Caco-2 (cell line): ENCODE results near the gene AUH. TPM values are rescaled to one million over a fixed set of nuclear protein-coding genes. Genes with fewer than 3 reads are reported as not detected.

Experiments used
- BruUV-seq: library from RNA; stranded (reverse); fragments of 400-500 nt; replicated peaks from 2 replicates; lab custom pipeline; 2021; lab: Mats Ljungman, UMichigan
- CTCF ChIA-PET: fragments of 300-600 bp; sonication (Branson Sonifier 250); formaldehyde crosslinking; loops from one replicate; lab custom pipeline; 2022; ENCODE audit warnings: antibody characterized with exemption; lab: Charles Lee
- POLR2A ChIA-PET: fragments of 300-600 bp; sonication (Branson Sonifier 250); formaldehyde crosslinking; loops from one replicate; lab custom pipeline; 2022; ENCODE audit warnings: antibody characterized with exemption; lab: Charles Lee
- DNase-seq, 2 experiments: peaks; one replicate each; pipeline versions ENCODE4 v3.0.0 to v3.0.0-alpha.2; 2020 to 2022
- H3K27me3 ChIP-seq: replicated peaks from 2 replicates; pipeline ENCODE4 v1.6.0; 2011; ENCODE audit warnings: low read length; ENCODE audit not compliant: control insufficient read depth, insufficient read depth
- H3K36me3 ChIP-seq: 2 replicates; pipeline ENCODE4 v1.5.1; 2011; ENCODE audit warnings: low read length; ENCODE audit not compliant: control insufficient read depth, insufficient read depth
- H3K4me1 ChIP-seq: fragments of 250-450 bp; sonication (Bioruptor Pico); 2 replicates; pipeline ENCODE4 v1.5.1; 2020; ENCODE audit warnings: mild to moderate bottlenecking
- H3K4me3 ChIP-seq: 2 replicates; pipeline ENCODE4 v1.5.1; 2011; ENCODE audit warnings: low read depth, mild to moderate bottlenecking, control low read depth, low read length
- H3K9me3 ChIP-seq: fragments of 250-450 bp; sonication (Bioruptor Pico); 2 replicates; pipeline ENCODE4 v1.5.1; 2020; ENCODE audit warnings: mild to moderate bottlenecking, moderate library complexity
- H3K27ac Mint-ChIP-seq: one replicate; pipeline ENCODE4 v1.8.0; 2022; ENCODE audit warnings: mixed read lengths; ENCODE audit not compliant: unreplicated experiment
- H3K27me3 Mint-ChIP-seq: one replicate; pipeline ENCODE4 v1.8.0; 2022; ENCODE audit warnings: mixed read lengths; ENCODE audit not compliant: insufficient read depth, unreplicated experiment
- H3K36me3 Mint-ChIP-seq: one replicate; pipeline ENCODE4 v1.8.0; 2022; ENCODE audit warnings: mild to moderate bottlenecking, mixed read lengths; ENCODE audit not compliant: insufficient read depth, unreplicated experiment
- H3K4me1 Mint-ChIP-seq: one replicate; pipeline ENCODE4 v1.8.0; 2022; ENCODE audit warnings: low read depth, mixed read lengths; ENCODE audit not compliant: unreplicated experiment
- H3K4me3 Mint-ChIP-seq: one replicate; pipeline ENCODE4 v1.8.0; 2022; ENCODE audit warnings: mild to moderate bottlenecking, moderate library complexity, mixed read lengths; ENCODE audit not compliant: unreplicated experiment
- H3K9me3 Mint-ChIP-seq: one replicate; pipeline ENCODE4 v1.8.0; 2022; ENCODE audit warnings: mixed read lengths; ENCODE audit not compliant: unreplicated experiment
- intact Hi-C: fragments of 100-400 bp; cut with micrococcal nuclease; formaldehyde crosslinking; loops from one replicate; pipeline ENCODE4 v1.10.0; 2022; ENCODE audit not compliant: unreplicated experiment
- total RNA-seq: library from RNA; stranded (reverse); gene quantifications from 2 replicates; pipeline ENCODE4 v1.2.3, GENCODE V29; 2022
- TF ChIP-seq, protein P1 (sequence below), 2 experiments: fragments of 200-600 bp in 1 of 2; IDR thresholded peaks; 1 replicate in 1 of 2; 2 replicates in 1 of 2; pipeline versions ENCODE4 v1.5.1 to v1.8.0; 2011 to 2022; ENCODE audit warnings: antibody characterized with exemption in 1 of 2, control low read depth in 1 of 2, inconsistent platforms in 1 of 2, low read depth in 1 of 2, low read length in 1 of 2, mild to moderate bottlenecking in 1 of 2, moderate library complexity in 1 of 2; ENCODE audit not compliant: insufficient read depth in 1 of 2, severe bottlenecking in 1 of 2, unreplicated experiment in 1 of 2

AUH gene
- total RNA-seq, 1 experiment from 2014 or later: 10.3 TPM

GRCh38 chr9:91212596-91213243, 149.0 kb downstream of the AUH start:
- intact Hi-C loops: no loop called here
- no peaks in the 10 kb centered on the region for H3K36me3 ChIP-seq
- H3K27ac Mint-ChIP-seq: peak overlapping the region; percentile 43
- DNase-seq: no peak
- BruUV-seq: no TSS peak
- no peaks in the 10 kb centered on the region for H3K27me3 Mint-ChIP-seq
- H3K4me1 Mint-ChIP-seq: peaks cover 6% of the 10 kb centered on the region
- H3K36me3 Mint-ChIP-seq: no peaks in the 10 kb centered on the region
- H3K4me3 Mint-ChIP-seq: no peak overlapping the region
- no peaks in the 10 kb centered on the region for H3K9me3 ChIP-seq
- no peaks in the 10 kb centered on the region for H3K9me3 Mint-ChIP-seq
- H3K4me1 ChIP-seq: peaks cover 22% of the 10 kb centered on the region
- ChIA-PET POLR2A (no interaction called here), CTCF (no interaction called here)
- H3K4me3 ChIP-seq: no peak overlapping the region
- H3K27me3 ChIP-seq: no peaks in the 10 kb centered on the region
- TF ChIP-seq, protein P1, sequence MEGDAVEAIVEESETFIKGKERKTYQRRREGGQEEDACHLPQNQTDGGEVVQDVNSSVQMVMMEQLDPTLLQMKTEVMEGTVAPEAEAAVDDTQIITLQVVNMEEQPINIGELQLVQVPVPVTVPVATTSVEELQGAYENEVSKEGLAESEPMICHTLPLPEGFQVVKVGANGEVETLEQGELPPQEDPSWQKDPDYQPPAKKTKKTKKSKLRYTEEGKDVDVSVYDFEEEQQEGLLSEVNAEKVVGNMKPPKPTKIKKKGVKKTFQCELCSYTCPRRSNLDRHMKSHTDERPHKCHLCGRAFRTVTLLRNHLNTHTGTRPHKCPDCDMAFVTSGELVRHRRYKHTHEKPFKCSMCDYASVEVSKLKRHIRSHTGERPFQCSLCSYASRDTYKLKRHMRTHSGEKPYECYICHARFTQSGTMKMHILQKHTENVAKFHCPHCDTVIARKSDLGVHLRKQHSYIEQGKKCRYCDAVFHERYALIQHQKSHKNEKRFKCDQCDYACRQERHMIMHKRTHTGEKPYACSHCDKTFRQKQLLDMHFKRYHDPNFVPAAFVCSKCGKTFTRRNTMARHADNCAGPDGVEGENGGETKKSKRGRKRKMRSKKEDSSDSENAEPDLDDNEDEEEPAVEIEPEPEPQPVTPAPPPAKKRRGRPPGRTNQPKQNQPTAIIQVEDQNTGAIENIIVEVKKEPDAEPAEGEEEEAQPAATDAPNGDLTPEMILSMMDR (IDR thresholded peaks at IDR 0.05; ENCODE audit: insufficient read depth in 1 of 2, low read depth in 1 of 2, low read length in 1 of 2, severe bottlenecking in 1 of 2, unreplicated experiment in 1 of 2): no peak

GRCh38 chr9:91211919-91212318, 149.8 kb downstream of the AUH start:
- no peaks in the 10 kb centered on the region for H3K36me3 Mint-ChIP-seq
- TF ChIP-seq, protein P1 (IDR thresholded peaks at IDR 0.05; ENCODE audit: insufficient read depth in 1 of 2, low read depth in 1 of 2, low read length in 1 of 2, severe bottlenecking in 1 of 2, unreplicated experiment in 1 of 2): no peak
- peaks cover 6% of the 10 kb centered on the region for H3K4me1 Mint-ChIP-seq
- ChIA-PET POLR2A (interaction anchor here (0.6 kb wide), 1 partner anchor 20 kb away, joined by 4 read pairs; no protein-coding TSS in a partner anchor), CTCF (no interaction called here)
- peaks cover 22% of the 10 kb centered on the region for H3K4me1 ChIP-seq
- no peaks in the 10 kb centered on the region for H3K9me3 ChIP-seq
- no peaks in the 10 kb centered on the region for H3K9me3 Mint-ChIP-seq
- DNase-seq: peak; percentile 20 to 55
- peak overlapping the region; percentile 18 for H3K4me3 Mint-ChIP-seq
- no TSS peak for BruUV-seq
- H3K36me3 ChIP-seq: no peaks in the 10 kb centered on the region
- peak overlapping the region; percentile 43 for H3K27ac Mint-ChIP-seq
- no peak overlapping the region for H3K4me3 ChIP-seq
- intact Hi-C loops: no loop called here
- no peaks in the 10 kb centered on the region for H3K27me3 ChIP-seq
- no peaks in the 10 kb centered on the region for H3K27me3 Mint-ChIP-seq

DNA sequence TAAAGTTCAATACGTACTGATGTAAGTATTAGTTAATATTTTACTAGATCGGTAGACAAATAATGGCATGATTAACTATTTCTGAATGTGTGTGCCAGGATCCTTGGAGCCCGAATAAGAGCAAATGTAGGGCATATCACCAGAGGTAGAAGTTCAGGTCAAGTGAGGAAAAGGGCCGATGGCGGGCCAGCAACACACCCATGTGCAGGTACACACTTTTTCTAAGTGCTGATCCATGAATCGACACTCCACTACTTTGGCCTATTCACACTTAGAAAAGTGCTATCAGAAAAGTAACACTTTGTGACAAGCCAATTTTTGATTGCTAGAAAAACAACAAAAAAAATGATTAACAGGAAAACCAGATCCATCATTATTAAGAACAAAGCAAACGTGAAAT, 150.3 kb downstream of the AUH start:
- Mint-ChIP-seq H3K27me3 (no peaks in the 10 kb centered on the region), H3K4me1 (peaks cover 6% of the 10 kb centered on the region), H3K27ac (peak overlapping the region; percentile 43), H3K9me3 (no peaks in the 10 kb centered on the region), H3K36me3 (no peaks in the 10 kb centered on the region), H3K4me3 (peak overlapping the region; percentile 18)
- H3K4me3 ChIP-seq: no peak overlapping the region
- H3K4me1 ChIP-seq: peaks cover 22% of the 10 kb centered on the region
- intact Hi-C loops: no loop called here
- no peaks in the 10 kb centered on the region for H3K9me3 ChIP-seq
- H3K27me3 ChIP-seq: no peaks in the 10 kb centered on the region
- no peaks in the 10 kb centered on the region for H3K36me3 ChIP-seq
- POLR2A ChIA-PET: interaction anchor here (0.6 kb wide), 1 partner anchor 20 kb away, joined by 4 read pairs; no protein-coding TSS in a partner anchor
- CTCF ChIA-PET: no interaction called here
- TF ChIP-seq, protein P1 (IDR thresholded peaks at IDR 0.05; ENCODE audit: insufficient read depth in 1 of 2, low read depth in 1 of 2, low read length in 1 of 2, severe bottlenecking in 1 of 2, unreplicated experiment in 1 of 2): no peak
- DNase-seq: no peak
- no TSS peak for BruUV-seq
